Osteocyte (in vitro differentiated cells): ENCODE results near the gene AP1AR. TPM values are rescaled to one million over a fixed set of nuclear protein-coding genes. Genes with fewer than 3 reads are reported as not detected.
"Not testable (repeated sequence)": the region's sequence is repeated elsewhere in the genome, so short reads cannot be mapped to it uniquely, and the experiment has no call there.

ENCODE experiments used
- DNase-seq: peaks from one replicate; pipeline ENCODE4 v3.0.0; 2021; ENCODE audit warnings: mixed read lengths; ENCODE audit not compliant: unreplicated experiment; ENCODE audit errors: extremely low spot score
- H3K27ac Mint-ChIP-seq: one replicate; pipeline ENCODE4 v1.8.0; 2021; ENCODE audit warnings: mild to moderate bottlenecking, mixed read lengths; ENCODE audit not compliant: unreplicated experiment
- H3K27me3 Mint-ChIP-seq: one replicate; pipeline ENCODE4 v1.8.0; 2021; ENCODE audit warnings: mixed read lengths; ENCODE audit not compliant: unreplicated experiment
- H3K36me3 Mint-ChIP-seq: one replicate; pipeline ENCODE4 v1.8.0; 2021; ENCODE audit warnings: mixed read lengths; ENCODE audit not compliant: unreplicated experiment
- H3K4me1 Mint-ChIP-seq: one replicate; pipeline ENCODE4 v1.8.0; 2021; ENCODE audit warnings: mixed read lengths; ENCODE audit not compliant: unreplicated experiment
- H3K4me3 Mint-ChIP-seq: one replicate; pipeline ENCODE4 v1.8.0; 2021; ENCODE audit warnings: mild to moderate bottlenecking, moderate library complexity, mixed read lengths; ENCODE audit not compliant: unreplicated experiment
- H3K9me3 Mint-ChIP-seq: one replicate; pipeline ENCODE4 v1.8.0; 2021; ENCODE audit warnings: mixed read lengths; ENCODE audit not compliant: unreplicated experiment
- total RNA-seq: library from RNA; stranded (reverse); gene quantifications from 2 replicates; pipeline ENCODE4 v1.2.1, GENCODE V29; 2021
- TF ChIP-seq, protein P1 (sequence below): fragments of 200-600 bp; sonication (generic); IDR thresholded peaks from 2 replicates; pipeline ENCODE4 v1.5.0; 2021; ENCODE audit warnings: antibody characterized with exemption, mild to moderate bottlenecking, moderate library complexity

Gene AP1AR
- total RNA-seq, 1 donor from 2014 or later, result 13.4 TPM

DNA sequence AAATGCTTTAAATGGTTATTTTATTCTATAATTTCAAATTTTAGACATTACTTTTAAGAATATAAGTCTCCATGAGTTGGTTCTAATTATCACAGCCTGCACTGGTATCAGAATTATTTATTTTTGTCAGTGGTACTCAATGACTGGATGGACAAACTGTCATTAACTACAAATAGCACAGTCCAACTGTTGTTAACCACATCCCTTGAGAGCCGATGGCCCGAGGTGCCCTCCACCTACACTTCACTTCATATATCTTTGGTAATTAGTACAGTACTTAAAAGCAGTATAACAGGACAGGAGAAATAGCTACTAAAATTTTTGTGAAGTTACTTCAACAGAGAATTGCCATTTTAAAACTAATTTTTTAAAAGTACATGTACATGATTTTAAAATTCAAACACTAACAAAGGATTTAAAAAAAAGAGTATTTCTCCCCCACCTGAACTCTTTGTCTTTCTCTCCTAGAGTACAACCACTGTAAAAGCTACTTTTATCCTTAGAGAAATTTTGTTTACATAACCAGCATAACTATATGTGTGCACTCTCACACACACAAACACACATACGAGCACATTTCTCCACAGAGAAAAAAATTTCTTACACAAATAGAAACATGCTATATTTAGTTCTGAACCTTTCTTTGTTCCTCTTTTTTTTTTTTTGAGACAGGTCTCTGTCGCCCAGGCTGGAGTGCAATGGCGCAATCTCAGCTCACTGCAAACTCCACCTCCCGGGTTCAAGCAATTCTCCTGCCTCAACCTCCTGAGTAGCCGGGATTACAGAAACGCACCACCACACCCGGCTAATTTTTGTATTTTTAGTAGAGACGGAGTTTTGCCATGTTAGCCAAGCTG lies 47.7 kb downstream of the AP1AR start:
- no peaks in the 10 kb centered on the region for H3K27me3 Mint-ChIP-seq
- H3K36me3 Mint-ChIP-seq, result peaks cover 17% of the 10 kb centered on the region
- DNase-seq, result no peak
- no peak overlapping the region for H3K4me3 Mint-ChIP-seq
- H3K9me3 Mint-ChIP-seq, result no peaks in the 10 kb centered on the region
- TF ChIP-seq, protein P1, sequence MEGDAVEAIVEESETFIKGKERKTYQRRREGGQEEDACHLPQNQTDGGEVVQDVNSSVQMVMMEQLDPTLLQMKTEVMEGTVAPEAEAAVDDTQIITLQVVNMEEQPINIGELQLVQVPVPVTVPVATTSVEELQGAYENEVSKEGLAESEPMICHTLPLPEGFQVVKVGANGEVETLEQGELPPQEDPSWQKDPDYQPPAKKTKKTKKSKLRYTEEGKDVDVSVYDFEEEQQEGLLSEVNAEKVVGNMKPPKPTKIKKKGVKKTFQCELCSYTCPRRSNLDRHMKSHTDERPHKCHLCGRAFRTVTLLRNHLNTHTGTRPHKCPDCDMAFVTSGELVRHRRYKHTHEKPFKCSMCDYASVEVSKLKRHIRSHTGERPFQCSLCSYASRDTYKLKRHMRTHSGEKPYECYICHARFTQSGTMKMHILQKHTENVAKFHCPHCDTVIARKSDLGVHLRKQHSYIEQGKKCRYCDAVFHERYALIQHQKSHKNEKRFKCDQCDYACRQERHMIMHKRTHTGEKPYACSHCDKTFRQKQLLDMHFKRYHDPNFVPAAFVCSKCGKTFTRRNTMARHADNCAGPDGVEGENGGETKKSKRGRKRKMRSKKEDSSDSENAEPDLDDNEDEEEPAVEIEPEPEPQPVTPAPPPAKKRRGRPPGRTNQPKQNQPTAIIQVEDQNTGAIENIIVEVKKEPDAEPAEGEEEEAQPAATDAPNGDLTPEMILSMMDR, result no peak
- no peak overlapping the region for H3K27ac Mint-ChIP-seq
- peaks cover 8% of the 10 kb centered on the region for H3K4me1 Mint-ChIP-seq

DNA sequence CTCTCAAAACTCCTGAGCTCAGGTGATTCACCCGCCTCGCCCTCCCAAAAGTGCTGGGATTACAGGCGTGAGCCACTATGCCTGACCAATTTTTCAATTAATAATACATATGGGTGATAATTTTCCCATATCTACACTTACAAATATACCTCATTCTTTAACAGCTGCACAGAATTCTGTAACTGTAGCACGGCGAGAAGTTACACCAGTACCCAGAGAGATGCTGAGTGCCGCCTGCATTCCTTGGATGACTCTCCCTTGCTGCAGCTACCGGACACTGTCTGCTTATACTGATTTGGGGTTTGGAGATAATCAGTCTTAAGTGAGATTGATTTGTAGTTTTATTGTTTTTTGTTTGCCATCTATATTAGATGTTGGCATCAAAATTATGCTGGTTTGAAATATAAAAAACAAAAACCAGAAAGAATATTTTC lies 48.3 kb downstream of the AP1AR start:
- H3K9me3 Mint-ChIP-seq, result no peaks in the 10 kb centered on the region
- H3K36me3 Mint-ChIP-seq, result peaks cover 17% of the 10 kb centered on the region
- no peaks in the 10 kb centered on the region for H3K27me3 Mint-ChIP-seq
- H3K4me3 Mint-ChIP-seq, result no peak overlapping the region
- H3K4me1 Mint-ChIP-seq, result peaks cover 15% of the 10 kb centered on the region
- no peak for DNase-seq
- H3K27ac Mint-ChIP-seq, result no peak overlapping the region
- TF ChIP-seq, protein P1, result no peak

DNA sequence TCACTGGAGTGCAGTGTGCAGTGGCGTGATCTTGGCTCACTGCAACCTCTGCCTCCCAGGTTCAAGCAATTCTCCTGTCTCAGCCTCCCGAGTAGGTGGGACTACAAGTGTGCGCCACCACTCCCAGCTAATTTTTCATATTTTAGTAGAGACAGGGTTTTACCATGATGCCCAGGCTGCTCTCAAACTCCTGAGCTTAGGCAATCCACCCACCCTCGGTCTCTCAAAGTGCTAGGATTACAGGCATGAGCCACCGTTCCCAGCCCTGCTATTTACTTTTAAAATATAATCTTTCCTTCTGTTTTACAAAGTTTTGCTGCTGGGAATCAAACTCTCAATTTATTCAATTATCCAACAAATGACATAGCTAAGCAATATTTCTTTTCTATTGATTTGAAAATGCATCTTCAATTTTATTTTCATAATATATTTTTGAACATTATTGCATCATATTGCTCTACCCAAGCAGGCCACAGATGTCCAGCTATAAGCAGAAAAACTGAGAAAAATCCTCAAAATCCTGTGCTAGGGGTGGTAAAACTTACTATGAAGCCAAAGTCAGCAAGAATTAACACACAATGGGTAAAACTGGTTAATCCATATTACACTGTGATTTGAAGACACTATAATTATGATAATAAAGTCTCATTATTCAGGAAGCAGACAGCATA lies 48.9 kb downstream of the AP1AR start:
- H3K36me3 Mint-ChIP-seq, result peaks cover 17% of the 10 kb centered on the region
- peaks cover 17% of the 10 kb centered on the region for H3K4me1 Mint-ChIP-seq
- no peaks in the 10 kb centered on the region for H3K27me3 Mint-ChIP-seq
- H3K4me3 Mint-ChIP-seq, result no peak overlapping the region
- H3K9me3 Mint-ChIP-seq, result no peaks in the 10 kb centered on the region
- TF ChIP-seq, protein P1, result no peak
- DNase-seq, result no peak
- H3K27ac Mint-ChIP-seq, result no peak overlapping the region

DNA sequence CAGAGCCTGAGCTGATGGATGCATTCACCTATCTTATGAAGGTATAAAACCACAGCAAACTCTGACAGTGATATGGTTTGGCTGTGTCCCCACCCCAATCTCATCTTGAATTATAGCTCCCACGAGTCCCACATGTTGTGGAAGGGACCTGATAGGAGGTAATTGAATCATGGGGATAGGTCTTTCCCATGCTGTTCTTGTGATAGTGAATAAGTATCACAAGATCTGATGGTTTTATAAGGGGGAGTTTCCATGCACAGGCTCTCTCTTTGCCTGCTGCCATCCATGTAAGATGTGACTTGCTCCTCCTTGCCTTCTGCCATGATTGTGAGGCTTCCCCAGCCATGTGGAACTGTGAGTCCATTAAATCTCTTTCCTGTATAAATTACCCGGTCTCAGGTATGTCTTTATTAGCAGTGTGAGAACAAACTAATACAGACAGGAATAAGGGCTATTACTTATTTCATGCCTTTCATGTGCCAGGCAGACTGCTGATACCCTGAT lies 50.4 kb downstream of the AP1AR start:
- H3K36me3 Mint-ChIP-seq, result peaks cover 10% of the 10 kb centered on the region
- H3K27me3 Mint-ChIP-seq, H3K9me3 Mint-ChIP-seq, H3K27ac Mint-ChIP-seq, H3K4me3 Mint-ChIP-seq, DNase-seq: not testable (repeated sequence)
- peaks cover 20% of the 10 kb centered on the region for H3K4me1 Mint-ChIP-seq

DNA sequence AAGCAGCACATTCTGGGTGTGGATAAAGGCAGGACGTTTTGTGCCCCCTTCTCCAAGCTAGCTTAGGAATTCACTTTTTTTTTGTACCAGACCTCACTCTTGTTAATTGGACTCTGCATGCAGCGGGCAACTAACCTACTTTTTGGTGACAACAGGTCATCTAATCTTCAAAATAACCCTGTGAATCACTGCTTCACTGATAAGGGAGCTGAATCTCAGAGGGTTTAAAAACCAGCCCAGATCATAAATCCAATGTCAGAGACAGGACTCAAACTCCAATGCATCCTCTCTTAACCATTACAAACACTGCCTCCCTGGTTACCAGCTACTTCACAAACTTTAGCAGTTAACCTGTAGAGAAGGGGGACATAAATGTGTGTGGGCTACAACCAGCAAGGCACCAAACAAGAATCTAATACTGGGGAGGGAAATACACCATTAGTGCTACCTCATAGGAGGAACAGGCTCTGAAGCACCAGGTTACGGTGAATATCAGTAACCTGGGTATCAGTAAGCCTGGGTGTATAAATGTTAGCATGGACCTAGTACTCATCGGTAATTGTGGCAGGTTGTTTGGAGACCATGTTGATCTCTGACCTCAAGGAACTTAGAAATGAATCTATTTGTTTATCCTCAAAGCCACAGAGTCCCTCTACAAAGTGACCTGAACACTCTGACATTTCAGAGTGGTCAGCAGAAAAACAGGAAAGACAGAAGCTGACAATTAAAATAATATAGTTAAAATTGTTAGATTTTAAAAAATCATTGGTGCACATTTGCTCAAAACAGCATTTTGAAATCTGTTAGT lies 51.5 kb downstream of the AP1AR start:
- Mint-ChIP-seq H3K27me3 (no peaks in the 10 kb centered on the region), H3K36me3 (peaks cover 3% of the 10 kb centered on the region), H3K27ac (no peak overlapping the region), H3K9me3 (no peaks in the 10 kb centered on the region), H3K4me3 (no peak overlapping the region), H3K4me1 (peaks cover 20% of the 10 kb centered on the region)
- DNase-seq, result no peak
- TF ChIP-seq, protein P1, result no peak
